ENCODE measurements around the gene DYRK4.
"Not testable (repeated sequence)": the region's sequence is repeated elsewhere in the genome, so short reads cannot be mapped to it uniquely, and the experiment has no call there.

Gene DYRK4

GRCh38 chr12:4562034-4562657 lies at the start of gene DYRK4:
TSS of gene DYRK4 (plus strand) at chr12:4562208. CDS start at chr12:4562246, 38 bp downstream.
- Histone ChIP-seq H3K9ac (ENCODE audit: low read depth, low read length) (peak within 1 kb of the TSS; percentile 29; the same call in 1 of the 2 replicates), H3K9me3 (ENCODE audit: control insufficient read depth, insufficient read depth, low read length) (no peaks in the 10 kb centered on the region), H3K4me3 (ENCODE audit: low read depth, low read length) (peak within 1 kb of the TSS; percentile 54)

GRCh38 chr12:4518106-4518728 lies 43.8 kb upstream of the DYRK4 start:
- Histone ChIP-seq H3K4me3 (ENCODE audit: low read depth, low read length) (no peak overlapping the region), H3K9me3 (ENCODE audit: control insufficient read depth, insufficient read depth, low read length) (no peaks in the 10 kb centered on the region), H3K36me3 (ENCODE audit: control insufficient read depth, insufficient read depth, low read length) (peaks cover 15% of the 10 kb centered on the region), H3K4me1 (ENCODE audit: control insufficient read depth, insufficient read depth, low read length) (no peaks in the 10 kb centered on the region), H3K27me3 (ENCODE audit: control insufficient read depth, insufficient read depth, low read length) (no peaks in the 10 kb centered on the region), H3K9ac (ENCODE audit: low read depth, low read length) (no peak overlapping the region), H3K27ac (ENCODE audit: low read depth, low read length) (no peak overlapping the region)

More at GRCh38 chr12:4562034-4562657, at the start of gene DYRK4:
- Histone ChIP-seq H3K27ac (ENCODE audit: low read depth, low read length) (no peak within 1 kb of the TSS), H3K4me1 (ENCODE audit: control insufficient read depth, insufficient read depth, low read length) (peaks cover 7% of the 10 kb centered on the region; the same call in 1 of the 2 replicates), H3K27me3 (ENCODE audit: control insufficient read depth, insufficient read depth, low read length) (peaks cover 18% of the 10 kb centered on the region), H3K36me3 (ENCODE audit: control insufficient read depth, insufficient read depth, low read length) (peaks cover 33% of the 10 kb centered on the region)

GRCh38 chr12:4523443-4523842 lies 38.6 kb upstream of the DYRK4 start:
- H3K9me3 ChIP-seq (ENCODE audit: control insufficient read depth, insufficient read depth, low read length); H3K4me3 ChIP-seq (ENCODE audit: low read depth, low read length); H3K27ac ChIP-seq (ENCODE audit: low read depth, low read length); H3K4me1 ChIP-seq (ENCODE audit: control insufficient read depth, insufficient read depth, low read length); H3K36me3 ChIP-seq (ENCODE audit: control insufficient read depth, insufficient read depth, low read length); H3K27me3 ChIP-seq (ENCODE audit: control insufficient read depth, insufficient read depth, low read length); H3K9ac ChIP-seq (ENCODE audit: low read depth, low read length): not testable (repeated sequence)

- Histone ChIP-seq H3K4me1 (ENCODE audit: control insufficient read depth, insufficient read depth, low read length) (peaks cover 3% of the 10 kb centered on the region; the same call in 1 of the 2 replicates), H3K27ac (ENCODE audit: low read depth, low read length) (no peak overlapping the region), H3K27me3 (ENCODE audit: control insufficient read depth, insufficient read depth, low read length) (no peaks in the 10 kb centered on the region), H3K9ac (ENCODE audit: low read depth, low read length) (no peak overlapping the region), H3K4me3 (ENCODE audit: low read depth, low read length) (no peak overlapping the region), H3K36me3 (ENCODE audit: control insufficient read depth, insufficient read depth, low read length) (peaks cover 12% of the 10 kb centered on the region; the same call in 1 of the 2 replicates), H3K9me3 (ENCODE audit: control insufficient read depth, insufficient read depth, low read length) (no peaks in the 10 kb centered on the region)
Measured at GRCh38 chr12:4526923-4527546, 35.0 kb upstream of the DYRK4 start.

- no peaks in the 10 kb centered on the region for H3K9me3 ChIP-seq (ENCODE audit: control insufficient read depth, insufficient read depth, low read length)
- H3K4me3 ChIP-seq (ENCODE audit: low read depth, low read length), result no peak overlapping the region
- no peak overlapping the region for H3K9ac ChIP-seq (ENCODE audit: low read depth, low read length)
- no peak overlapping the region for H3K27ac ChIP-seq (ENCODE audit: low read depth, low read length)
- peaks cover 3% of the 10 kb centered on the region; the same call in 1 of the 2 replicates for H3K4me1 ChIP-seq (ENCODE audit: control insufficient read depth, insufficient read depth, low read length)
- peaks cover 24% of the 10 kb centered on the region for H3K36me3 ChIP-seq (ENCODE audit: control insufficient read depth, insufficient read depth, low read length)
- no peaks in the 10 kb centered on the region for H3K27me3 ChIP-seq (ENCODE audit: control insufficient read depth, insufficient read depth, low read length)
Measured at GRCh38 chr12:4530160-4530559, 31.8 kb upstream of the DYRK4 start.

- H3K9ac ChIP-seq (ENCODE audit: low read depth, low read length), result no peak overlapping the region
- H3K36me3 ChIP-seq (ENCODE audit: control insufficient read depth, insufficient read depth, low read length), result peaks cover 25% of the 10 kb centered on the region
- H3K9me3 ChIP-seq (ENCODE audit: control insufficient read depth, insufficient read depth, low read length), result no peaks in the 10 kb centered on the region
- no peak overlapping the region for H3K27ac ChIP-seq (ENCODE audit: low read depth, low read length)
- H3K4me1 ChIP-seq (ENCODE audit: control insufficient read depth, insufficient read depth, low read length), result no peaks in the 10 kb centered on the region
- no peak overlapping the region for H3K4me3 ChIP-seq (ENCODE audit: low read depth, low read length)
- no peaks in the 10 kb centered on the region for H3K27me3 ChIP-seq (ENCODE audit: control insufficient read depth, insufficient read depth, low read length)
Measured at GRCh38 chr12:4530982-4531586, 30.9 kb upstream of the DYRK4 start.

GRCh38 chr12:4535092-4535491 lies 26.9 kb upstream of the DYRK4 start:
- Histone ChIP-seq H3K9me3 (ENCODE audit: control insufficient read depth, insufficient read depth, low read length) (no peaks in the 10 kb centered on the region), H3K27ac (ENCODE audit: low read depth, low read length) (no peak overlapping the region), H3K9ac (ENCODE audit: low read depth, low read length) (no peak overlapping the region), H3K4me3 (ENCODE audit: low read depth, low read length) (no peak overlapping the region), H3K27me3 (ENCODE audit: control insufficient read depth, insufficient read depth, low read length) (no peaks in the 10 kb centered on the region), H3K4me1 (ENCODE audit: control insufficient read depth, insufficient read depth, low read length) (peaks cover 11% of the 10 kb centered on the region), H3K36me3 (ENCODE audit: control insufficient read depth, insufficient read depth, low read length) (peaks cover 22% of the 10 kb centered on the region)

GRCh38 chr12:4535871-4536270 lies 26.1 kb upstream of the DYRK4 start:
- Histone ChIP-seq H3K27ac (ENCODE audit: low read depth, low read length) (no peak overlapping the region), H3K4me1 (ENCODE audit: control insufficient read depth, insufficient read depth, low read length) (peaks cover 11% of the 10 kb centered on the region), H3K9ac (ENCODE audit: low read depth, low read length) (no peak overlapping the region), H3K36me3 (ENCODE audit: control insufficient read depth, insufficient read depth, low read length) (peaks cover 22% of the 10 kb centered on the region), H3K4me3 (ENCODE audit: low read depth, low read length) (no peak overlapping the region), H3K9me3 (ENCODE audit: control insufficient read depth, insufficient read depth, low read length) (no peaks in the 10 kb centered on the region), H3K27me3 (ENCODE audit: control insufficient read depth, insufficient read depth, low read length) (no peaks in the 10 kb centered on the region)

- Histone ChIP-seq H3K9ac (ENCODE audit: low read depth, low read length) (peak within 1 kb of the TSS; percentile 98), H3K27me3 (ENCODE audit: control insufficient read depth, insufficient read depth, low read length) (no peaks in the 10 kb centered on the region), H3K9me3 (ENCODE audit: control insufficient read depth, insufficient read depth, low read length) (no peaks in the 10 kb centered on the region), H3K27ac (ENCODE audit: low read depth, low read length) (peak within 1 kb of the TSS; percentile 95), H3K4me1 (ENCODE audit: control insufficient read depth, insufficient read depth, low read length) (peaks cover 11% of the 10 kb centered on the region), H3K4me3 (ENCODE audit: low read depth, low read length) (peak within 1 kb of the TSS; percentile 93), H3K36me3 (ENCODE audit: control insufficient read depth, insufficient read depth, low read length) (peaks cover 31% of the 10 kb centered on the region)
Measured at GRCh38 chr12:4538207-4539160, 23.5 kb upstream of the DYRK4 start, which contains the start of gene RAD51AP1. TSS of gene RAD51AP1 (plus strand) at chr12:4538890. CDS start at chr12:4538940, 50 bp downstream.

GRCh38 chr12:4539167-4539870 lies 22.7 kb upstream of the DYRK4 start:
- H3K4me3 ChIP-seq (ENCODE audit: low read depth, low read length), result peak overlapping the region; percentile 93
- no peaks in the 10 kb centered on the region for H3K27me3 ChIP-seq (ENCODE audit: control insufficient read depth, insufficient read depth, low read length)
- H3K9ac ChIP-seq (ENCODE audit: low read depth, low read length), result peak overlapping the region; percentile 87
- peaks cover 11% of the 10 kb centered on the region for H3K4me1 ChIP-seq (ENCODE audit: control insufficient read depth, insufficient read depth, low read length)
- peak overlapping the region; percentile 76 for H3K27ac ChIP-seq (ENCODE audit: low read depth, low read length)
- H3K36me3 ChIP-seq (ENCODE audit: control insufficient read depth, insufficient read depth, low read length), result peaks cover 33% of the 10 kb centered on the region
- H3K9me3 ChIP-seq (ENCODE audit: control insufficient read depth, insufficient read depth, low read length), result no peaks in the 10 kb centered on the region
